Tibial nerve (tissue), 4 donors: ENCODE measurements around the gene BBS5. TPM values are rescaled to one million over a fixed set of nuclear protein-coding genes. Genes with fewer than 3 reads are reported as not detected.

Experiments used
- DNase-seq, 2 donors: peaks; one replicate each; pipeline ENCODE4 v3.0.0-alpha.2; 2019; ENCODE audit warnings: low spot score in 2 of 2
- H3K27ac ChIP-seq, 4 donors: fragments of 200-600 bp; sonication (generic) in 3 of 4; one replicate each; pipeline ENCODE4 v1.5.1; 2017 to 2019; ENCODE audit warnings: mild to moderate bottlenecking in 1 of 4
- H3K27me3 ChIP-seq, 2 donors: fragments of 200-600 bp; sonication (generic) in 1 of 2; one replicate each; pipeline versions ENCODE4 v1.5.1 to v1.6.0; 2017 to 2019
- H3K36me3 ChIP-seq, 3 donors: fragments of 200-600 bp; sonication (generic); one replicate each; pipeline ENCODE4 v1.5.1; 2018 to 2019
- H3K4me1 ChIP-seq, 4 donors: fragments of 200-600 bp; sonication (generic) in 3 of 4; one replicate each; pipeline ENCODE4 v1.5.1; 2017 to 2019
- H3K4me3 ChIP-seq, 4 donors: fragments of 200-600 bp; sonication (generic) in 3 of 4; one replicate each; pipeline ENCODE4 v1.5.1; 2017 to 2019; ENCODE audit warnings: mild to moderate bottlenecking in 1 of 4, moderate library complexity in 1 of 4
- H3K9me3 ChIP-seq, 4 donors: fragments of 200-600 bp; sonication (generic) in 3 of 4; one replicate each; pipeline ENCODE4 v1.5.1; 2017 to 2019
- CTCF ChIP-seq, 5 experiments: fragments of 200-600 bp in 3 of 5; fragments of 450-650 bp in 2 of 5; sonication (generic) in 3 of 5; IDR thresholded peaks; one replicate each; pipeline ENCODE4 v1.5.1; 2016 to 2019; ENCODE audit warnings: antibody characterized with exemption in 5 of 5, mild to moderate bottlenecking in 3 of 5, moderate library complexity in 2 of 5
- EP300 ChIP-seq, 2 donors: sonication (generic); formaldehyde crosslinking; IDR thresholded peaks; one replicate each; pipeline ENCODE4 v1.6.1; 2017; ENCODE audit warnings: antibody characterized with exemption in 2 of 2, mild to moderate bottlenecking in 1 of 2
- POLR2A ChIP-seq, 2 donors: fragments of 450-650 bp; IDR thresholded peaks; one replicate each; pipeline ENCODE4 v1.6.1; 2017; ENCODE audit warnings: antibody characterized with exemption in 2 of 2, mild to moderate bottlenecking in 2 of 2, moderate library complexity in 2 of 2
- WGBS, 2 donors: methylation state at CpG; one replicate each; pipeline ENCODE4 v1.1.5; 2018; 5-methylcytosine and 5-hydroxymethylcytosine counted together
- total RNA-seq, 4 donors: library from RNA; depleted of rRNA; stranded (reverse); fragments of >200 nt; gene quantifications; one replicate each; pipeline ENCODE4 v1.1.0, GENCODE V29; 2016

BBS5 gene
- total RNA-seq, 4 donors from 2014 or later: 14.4 to 21.6 (median 18.8) TPM

DNA sequence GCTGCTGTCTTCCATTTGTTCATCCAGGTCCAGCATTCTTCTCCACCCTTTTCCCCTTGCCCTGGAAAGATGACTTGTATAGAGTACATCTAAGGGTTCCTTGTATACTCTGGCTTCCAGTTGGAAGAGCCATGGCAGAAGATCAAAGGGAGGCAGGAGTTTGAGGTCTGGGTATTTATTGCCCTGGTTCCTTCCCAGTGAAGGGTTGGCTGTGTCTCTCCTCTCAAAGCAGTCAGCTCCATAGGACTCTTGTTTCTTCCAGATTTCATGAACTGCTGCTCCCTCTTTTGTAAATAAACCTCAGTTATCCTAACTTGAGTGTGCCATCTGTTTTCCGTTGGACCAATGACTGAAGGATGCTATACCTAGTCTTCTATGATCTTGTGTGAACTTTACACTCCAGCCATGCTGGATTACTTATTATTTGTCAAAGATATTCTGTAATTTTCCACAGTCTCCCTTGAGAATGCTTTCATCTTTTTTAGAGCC is 6.4 kb downstream of the BBS5 start:
- H3K4me1 ChIP-seq: peaks cover 0 to 8% (median 0%) of the 10 kb centered on the region in 4 donors
- peaks cover 0 to 61% (median 0%) of the 10 kb centered on the region in 3 donors for H3K36me3 ChIP-seq
- no peak overlapping the region for H3K27ac ChIP-seq
- H3K27me3 ChIP-seq: no peaks in the 10 kb centered on the region
- H3K9me3 ChIP-seq: no peaks in the 10 kb centered on the region
- 87 to 92% methylated on average over 1 of the region's 1 CpG for WGBS, 2 donors
- H3K4me3 ChIP-seq: no peak overlapping the region
- TF ChIP-seq POLR2A (IDR thresholded peaks at IDR 0.05) (no peak), EP300 (IDR thresholded peaks at IDR 0.05) (no peak), CTCF (IDR thresholded peaks at IDR 0.05) (no peak)
- DNase-seq: no peak

DNA sequence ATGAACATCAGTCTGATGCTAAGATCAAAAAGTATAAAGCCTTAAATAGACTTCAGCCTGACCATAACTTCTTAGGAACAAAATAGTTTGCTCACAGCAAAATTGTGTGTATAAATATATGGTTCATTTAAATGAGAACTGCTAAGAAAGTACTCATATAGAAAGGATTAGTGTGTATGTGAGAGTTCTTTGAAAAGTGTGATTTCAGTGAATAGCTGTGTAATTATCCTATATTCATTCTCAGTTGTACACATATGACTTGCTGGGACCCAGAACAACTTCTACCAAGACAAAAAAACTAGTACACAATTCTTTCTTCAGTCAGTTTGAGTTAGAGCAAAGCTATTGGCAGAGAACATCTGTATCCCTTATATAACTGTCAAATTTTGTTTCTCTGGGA is 7.2 kb downstream of the BBS5 start:
- no peak overlapping the region for H3K27ac ChIP-seq
- no peaks in the 10 kb centered on the region for H3K9me3 ChIP-seq
- DNase-seq: no peak
- peaks cover 0 to 67% (median 0%) of the 10 kb centered on the region in 3 donors for H3K36me3 ChIP-seq
- no peak for TF ChIP-seq EP300 (IDR thresholded peaks at IDR 0.05)
- no peak for TF ChIP-seq CTCF (IDR thresholded peaks at IDR 0.05)
- TF ChIP-seq POLR2A (IDR thresholded peaks at IDR 0.05): no peak
- H3K4me1 ChIP-seq: peaks cover 0 to 2% (median 0%) of the 10 kb centered on the region in 4 donors
- H3K27me3 ChIP-seq: no peaks in the 10 kb centered on the region
- no peak overlapping the region for H3K4me3 ChIP-seq

DNA sequence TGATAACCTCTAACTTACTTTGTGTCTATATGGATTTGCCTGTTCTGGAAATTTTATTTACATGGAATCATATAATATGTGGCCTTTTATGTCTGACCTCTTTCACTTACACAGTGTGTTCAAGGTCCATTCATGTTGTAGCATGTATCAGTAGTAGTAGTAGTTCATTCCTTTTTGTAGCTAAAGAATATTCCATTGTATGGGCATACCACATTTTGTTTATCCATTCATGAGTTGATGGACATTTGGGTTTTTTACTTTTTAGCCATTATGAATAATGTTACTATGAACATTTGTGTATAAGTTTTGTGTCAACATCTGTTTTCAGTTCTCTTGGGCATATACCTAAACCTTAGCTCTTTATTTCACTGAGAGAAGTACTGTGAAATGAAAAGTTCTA is 11.5 kb downstream of the BBS5 start:
- Histone ChIP-seq H3K4me1 (no peaks in the 10 kb centered on the region), H3K36me3 (peaks cover 0 to 59% (median 0%) of the 10 kb centered on the region in 3 donors), H3K27me3 (no peaks in the 10 kb centered on the region), H3K9me3 (no peaks in the 10 kb centered on the region), H3K4me3 (no peak overlapping the region), H3K27ac (no peak overlapping the region)
- no peak for DNase-seq
- TF ChIP-seq EP300 (IDR thresholded peaks at IDR 0.05) (no peak), CTCF (IDR thresholded peaks at IDR 0.05) (no peak), POLR2A (IDR thresholded peaks at IDR 0.05) (no peak)

- Histone ChIP-seq H3K4me1 (no peaks in the 10 kb centered on the region), H3K36me3 (peaks cover 0 to 62% (median 0%) of the 10 kb centered on the region in 3 donors), H3K27me3 (no peaks in the 10 kb centered on the region), H3K9me3 (no peaks in the 10 kb centered on the region), H3K27ac (no peak overlapping the region), H3K4me3 (no peak overlapping the region)
- TF ChIP-seq CTCF (IDR thresholded peaks at IDR 0.05): no peak
- TF ChIP-seq POLR2A (IDR thresholded peaks at IDR 0.05): no peak
- TF ChIP-seq EP300 (IDR thresholded peaks at IDR 0.05): no peak
- no peak for DNase-seq
Measured at GRCh38 chr2:169491378-169491777, 12.1 kb downstream of the BBS5 start.

GRCh38 chr2:169493360-169493759 is 14.1 kb downstream of the BBS5 start:
- no peak overlapping the region for H3K27ac ChIP-seq
- peaks cover 0 to 70% (median 0%) of the 10 kb centered on the region in 3 donors for H3K36me3 ChIP-seq
- TF ChIP-seq CTCF (IDR thresholded peaks at IDR 0.05): no peak
- TF ChIP-seq EP300 (IDR thresholded peaks at IDR 0.05): no peak
- no peak for TF ChIP-seq POLR2A (IDR thresholded peaks at IDR 0.05)
- DNase-seq: no peak
- H3K27me3 ChIP-seq: no peaks in the 10 kb centered on the region
- 85 to 88% methylated on average over 2 of the region's 2 CpGs for whole genome bisulfite sequencing, 2 donors
- no peaks in the 10 kb centered on the region for H3K4me1 ChIP-seq
- no peaks in the 10 kb centered on the region for H3K9me3 ChIP-seq
- no peak overlapping the region for H3K4me3 ChIP-seq
